WERI-Rb-1 (cell line): ENCODE results near the gene RANBP2.

Experiments used
- DNase-seq: peaks from one replicate; pipeline ENCODE4 v3.0.0-alpha.2; 2020
- H3K27ac ChIP-seq: fragments of 250-450 bp; sonication (Bioruptor Pico); 2 replicates; pipeline ENCODE4 v1.5.1; 2020; ENCODE audit warnings: mild to moderate bottlenecking, moderate library complexity
- H3K27me3 ChIP-seq: fragments of 250-450 bp; sonication (Bioruptor Pico); 2 replicates; pipeline ENCODE4 v1.5.1; 2021; ENCODE audit warnings: mild to moderate bottlenecking, low read depth, moderate library complexity; ENCODE audit not compliant: insufficient read depth, severe bottlenecking
- H3K36me3 ChIP-seq: fragments of 250-450 bp; sonication (Bioruptor Pico); 2 replicates; pipeline ENCODE4 v1.5.1; 2020; ENCODE audit warnings: mild to moderate bottlenecking, moderate library complexity
- H3K4me3 ChIP-seq: 2 replicates; pipeline ENCODE4 v1.5.1; 2011; ENCODE audit warnings: low read depth, mild to moderate bottlenecking, control low read depth, low read length
- H3K9me3 ChIP-seq: fragments of 250-450 bp; sonication (Bioruptor Pico); 2 replicates; pipeline ENCODE4 v1.5.1; 2021; ENCODE audit warnings: mild to moderate bottlenecking, moderate library complexity; ENCODE audit not compliant: severe bottlenecking
- CTCF ChIP-seq: IDR thresholded peaks from 2 replicates; pipeline ENCODE4 v1.5.1; 2011; ENCODE audit warnings: low read depth, mild to moderate bottlenecking, control low read depth, inconsistent platforms, low read length

The RANBP2 gene

DNA sequence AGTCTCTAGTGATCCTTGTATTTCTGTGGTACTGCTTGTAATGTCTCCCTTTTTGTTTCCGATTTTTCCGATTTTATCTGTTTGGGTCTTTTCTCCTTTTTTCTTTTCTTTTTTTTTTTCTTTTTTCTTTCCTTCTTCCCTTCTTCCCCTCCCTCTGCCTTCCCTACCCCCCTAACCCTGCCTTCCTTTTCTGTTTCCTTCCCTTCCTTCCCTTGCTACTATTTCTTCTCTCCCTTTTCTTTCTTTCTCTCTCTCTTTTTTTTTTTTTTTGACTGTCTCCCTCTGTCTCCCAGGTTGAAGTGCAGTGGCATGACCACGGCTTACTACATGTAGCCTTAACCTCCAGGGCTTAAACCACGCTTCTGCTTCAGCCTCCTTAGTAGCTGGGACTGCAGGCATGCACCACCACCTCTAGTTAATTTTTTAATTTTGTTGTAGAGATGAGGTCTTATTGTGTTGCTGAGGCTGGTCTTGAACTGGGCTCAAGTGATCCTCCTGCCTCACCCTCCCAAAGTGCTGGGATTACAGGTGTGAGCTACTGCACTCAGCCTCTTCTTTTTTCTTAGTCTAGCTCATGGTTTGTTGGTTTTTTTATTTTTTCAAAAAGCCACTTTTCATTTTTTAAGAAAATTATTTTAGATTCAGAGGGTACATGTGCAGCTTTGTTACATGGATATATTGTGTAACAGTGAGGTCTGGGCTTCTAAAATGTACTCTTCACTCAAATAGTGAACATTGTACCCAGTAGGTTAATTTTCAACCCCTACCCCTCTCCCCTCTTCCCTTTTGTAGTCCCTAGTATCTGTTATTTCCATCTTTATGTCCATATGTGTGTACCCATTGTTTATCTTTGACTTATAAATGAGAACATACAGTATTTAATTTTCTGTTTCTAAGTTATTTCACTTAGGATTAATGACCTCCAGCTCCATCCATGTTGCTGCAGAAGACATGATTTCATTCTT is 92.0 kb downstream of the RANBP2 start:
- Histone ChIP-seq H3K4me3 (no peak overlapping the region), H3K27me3 (no peaks in the 10 kb centered on the region), H3K9me3 (peaks cover 13% of the 10 kb centered on the region), H3K27ac (no peak overlapping the region), H3K36me3 (peaks cover 70% of the 10 kb centered on the region)
- no peak for TF ChIP-seq CTCF
- no peak for DNase-seq

GRCh38 chr2:108813732-108814131 is 94.5 kb downstream of the RANBP2 start:
- DNase-seq, result no peak
- Histone ChIP-seq H3K9me3 (peaks cover 13% of the 10 kb centered on the region), H3K36me3 (peaks cover 70% of the 10 kb centered on the region), H3K27me3 (no peaks in the 10 kb centered on the region), H3K4me3 (no peak overlapping the region), H3K27ac (no peak overlapping the region)
- no peak for TF ChIP-seq CTCF

- peaks cover 64% of the 10 kb centered on the region for H3K36me3 ChIP-seq
Measured at GRCh38 chr2:108820482-108820881, 101.2 kb downstream of the RANBP2 start.

GRCh38 chr2:108823286-108823685 is 104.0 kb downstream of the RANBP2 start:
- H3K4me3 ChIP-seq, result no peak overlapping the region
- DNase-seq, result no peak
- TF ChIP-seq CTCF, result no peak
- no peaks in the 10 kb centered on the region for H3K9me3 ChIP-seq
- H3K27ac ChIP-seq, result no peak overlapping the region
- H3K27me3 ChIP-seq, result no peaks in the 10 kb centered on the region
- peaks cover 38% of the 10 kb centered on the region for H3K36me3 ChIP-seq

More at GRCh38 chr2:108820482-108820881, 101.2 kb downstream of the RANBP2 start:
- no peaks in the 10 kb centered on the region for H3K9me3 ChIP-seq
- no peak overlapping the region for H3K4me3 ChIP-seq
- DNase-seq, result no peak
- no peak overlapping the region for H3K27ac ChIP-seq
- no peak for TF ChIP-seq CTCF
- no peaks in the 10 kb centered on the region for H3K27me3 ChIP-seq

GRCh38 chr2:108824316-108825070 is 105.2 kb downstream of the RANBP2 start:
- no peak for DNase-seq
- Histone ChIP-seq H3K4me3 (no peak overlapping the region), H3K27ac (no peak overlapping the region), H3K9me3 (no peaks in the 10 kb centered on the region), H3K36me3 (peaks cover 28% of the 10 kb centered on the region), H3K27me3 (no peaks in the 10 kb centered on the region)
- no peak for TF ChIP-seq CTCF
